AG09319 (cell line): ENCODE measurements around the gene TMEM191B.
"Not testable (repeated sequence)": the region's sequence is repeated elsewhere in the genome, so short reads cannot be mapped to it uniquely, and the experiment has no call there.

Source experiments
- DNase-seq: peaks from one replicate; pipeline ENCODE4 v3.0.0-alpha.2; 2010; ENCODE audit warnings: low read depth; ENCODE audit errors: extremely low read depth

The TMEM191B gene

GRCh38 chr22:18554280-18555256, 27.0 kb downstream of the TMEM191B start:
- DNase-seq, result not testable (repeated sequence)

GRCh38 chr22:18558516-18558915, 30.9 kb downstream of the TMEM191B start:
- DNase-seq, result not testable (repeated sequence)

- DNase-seq, result not testable (repeated sequence)
Measured at GRCh38 chr22:18558939-18559338, 31.3 kb downstream of the TMEM191B start.

GRCh38 chr22:18560099-18560974, 32.7 kb downstream of the TMEM191B start:
- not testable (repeated sequence) for DNase-seq

- not testable (repeated sequence) for DNase-seq
Measured at GRCh38 chr22:18570509-18571246, 43.1 kb downstream of the TMEM191B start.

- DNase-seq, result not testable (repeated sequence)
Measured at GRCh38 chr22:18573483-18574164, 46.0 kb downstream of the TMEM191B start.

GRCh38 chr22:18574555-18574954, 47.0 kb downstream of the TMEM191B start:
- DNase-seq, result not testable (repeated sequence)

GRCh38 chr22:18575686-18576085, 48.1 kb downstream of the TMEM191B start:
- not testable (repeated sequence) for DNase-seq

- DNase-seq, result not testable (repeated sequence)
Measured at GRCh38 chr22:18577090-18577818, 49.7 kb downstream of the TMEM191B start.

GRCh38 chr22:18577847-18578246, 50.2 kb downstream of the TMEM191B start:
- DNase-seq, result not testable (repeated sequence)
